ENCODE measurements around the gene ZDHHC11B. TPM values are rescaled to one million over a fixed set of nuclear protein-coding genes. Genes with fewer than 3 reads are reported as not detected.
A peak's percentile ranks its signal among the peaks of the same experiment; 100 is the strongest.
"Not testable (repeated sequence)": the region's sequence is repeated elsewhere in the genome, so short reads cannot be mapped to it uniquely, and the experiment has no call there.

ZDHHC11B gene, protein sequence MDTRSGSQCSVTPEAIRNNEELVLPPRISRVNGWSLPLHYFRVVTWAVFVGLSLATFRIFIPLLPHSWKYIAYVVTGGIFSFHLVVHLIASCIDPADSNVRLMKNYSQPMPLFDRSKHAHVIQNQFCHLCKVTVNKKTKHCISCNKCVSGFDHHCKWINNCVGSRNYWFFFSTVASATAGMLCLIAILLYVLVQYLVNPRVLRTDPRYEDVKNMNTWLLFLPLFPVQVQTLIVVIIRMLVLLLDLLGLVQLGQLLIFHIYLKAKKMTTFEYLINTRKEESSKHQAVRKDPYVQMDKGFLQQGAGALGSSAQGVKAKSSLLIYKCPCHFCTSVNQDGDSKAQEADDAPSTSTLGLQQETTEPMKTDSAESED
- total RNA-seq: 13.4 TPM
- long read RNA-seq, partial matches to known transcripts: 1 of 10 reads
- long read RNA-seq, other reads (novel, unspliced or antisense): 8 of 10 reads

DNA sequence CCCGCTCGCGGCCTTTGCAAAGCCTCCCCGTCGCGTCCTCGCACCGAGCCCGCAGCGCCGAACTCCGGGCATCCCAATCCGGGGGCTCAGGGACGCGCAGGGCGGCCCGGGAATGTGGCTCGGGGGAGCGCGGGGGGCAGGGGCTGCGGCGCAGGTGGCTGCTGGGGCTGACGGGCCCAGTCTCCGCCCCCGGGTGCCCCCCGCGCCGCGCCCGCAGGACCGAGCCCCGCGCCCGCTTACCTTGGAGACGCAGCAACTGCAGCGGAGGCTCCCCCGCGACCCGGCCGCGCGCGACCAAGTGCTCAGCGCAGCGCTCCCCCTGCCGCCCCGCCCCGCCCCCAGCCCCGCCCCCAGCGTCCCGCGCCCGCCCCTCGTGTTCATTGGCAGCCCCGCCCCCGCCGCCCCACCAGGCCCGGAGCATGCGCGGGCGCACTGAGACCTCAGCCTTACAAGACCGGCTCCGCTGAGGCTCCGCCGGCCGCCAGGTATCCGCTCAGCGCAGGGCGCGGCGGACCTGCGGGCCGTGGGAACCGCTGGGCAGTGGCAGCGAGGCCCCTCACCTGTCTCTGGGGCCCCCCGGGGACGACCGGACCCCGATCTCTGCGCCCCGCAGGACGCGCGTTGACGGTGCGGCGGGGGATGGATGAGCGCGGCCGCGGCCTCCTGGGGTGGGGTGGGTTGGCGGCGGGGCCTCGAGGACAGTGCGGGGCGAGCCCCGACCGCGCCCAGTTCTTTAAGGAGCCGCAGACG lies at the start of gene ZDHHC11B:
TSS of gene ZDHHC11B (minus strand) at position 302 of the 750 bp plus-strand sequence. CDS start 17,810 bp downstream, outside the sequence.
- H3K27ac ChIP-seq (replicated peaks): peak within 1 kb of the TSS; percentile 86
- peak; percentile 89 for DNase-seq
- H3K9me3 ChIP-seq (replicated peaks); H3K36me3 ChIP-seq; intact Hi-C loops (cut with micrococcal nuclease); H3K27me3 ChIP-seq (ENCODE audit: low read depth): not testable (repeated sequence)
- H3K4me3 ChIP-seq: peak within 1 kb of the TSS; percentile 83
- peaks cover 18% of the 10 kb centered on the region for H3K4me1 ChIP-seq

DNA sequence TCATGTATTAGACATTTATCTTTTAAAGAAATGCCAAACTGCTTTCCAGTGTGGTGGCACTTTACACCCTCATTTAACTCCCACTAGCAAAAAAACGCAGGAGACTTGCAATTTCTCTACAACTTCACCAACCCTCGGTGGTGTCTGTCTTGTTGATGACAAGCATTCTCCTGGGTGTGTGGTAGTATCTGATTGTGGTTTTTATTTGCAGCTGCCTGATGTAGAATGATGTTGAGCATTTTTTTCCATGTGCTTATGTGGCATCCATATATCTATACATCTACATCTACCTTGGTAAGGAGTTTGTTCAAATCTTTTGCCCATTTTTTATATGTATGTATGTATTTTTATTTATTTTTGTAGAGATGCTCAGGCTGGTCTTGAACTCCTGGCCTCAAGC lies 49.5 kb upstream of the ZDHHC11B start:
- H3K9me3 ChIP-seq (replicated peaks); H3K27ac ChIP-seq (replicated peaks); H3K27me3 ChIP-seq (ENCODE audit: low read depth); H3K4me3 ChIP-seq; H3K4me1 ChIP-seq; H3K36me3 ChIP-seq; DNase-seq; intact Hi-C loops (cut with micrococcal nuclease): not testable (repeated sequence)

DNA sequence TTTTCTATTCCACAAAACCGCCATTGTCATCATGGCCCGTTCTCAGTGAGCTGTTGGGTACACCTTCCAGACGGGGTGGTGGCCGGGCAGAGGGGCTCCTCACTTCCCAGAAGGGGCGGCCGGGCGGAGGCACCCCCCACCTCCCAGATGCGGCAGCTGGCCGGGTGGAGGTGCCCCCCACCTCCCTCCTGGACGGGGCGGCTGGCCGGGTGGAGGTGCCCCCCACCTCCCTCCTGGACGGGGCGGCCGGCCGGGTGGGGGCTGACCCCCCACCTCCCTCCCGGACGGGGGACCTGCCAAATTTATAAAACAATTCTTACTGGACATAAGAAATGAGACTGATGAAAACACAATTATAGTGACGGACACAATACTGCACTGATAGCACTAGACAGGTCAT lies 43.7 kb upstream of the ZDHHC11B start:
- H3K27ac ChIP-seq (replicated peaks); H3K27me3 ChIP-seq (ENCODE audit: low read depth); DNase-seq; H3K4me3 ChIP-seq; intact Hi-C loops (cut with micrococcal nuclease); H3K9me3 ChIP-seq (replicated peaks); H3K36me3 ChIP-seq; H3K4me1 ChIP-seq: not testable (repeated sequence)

DNA sequence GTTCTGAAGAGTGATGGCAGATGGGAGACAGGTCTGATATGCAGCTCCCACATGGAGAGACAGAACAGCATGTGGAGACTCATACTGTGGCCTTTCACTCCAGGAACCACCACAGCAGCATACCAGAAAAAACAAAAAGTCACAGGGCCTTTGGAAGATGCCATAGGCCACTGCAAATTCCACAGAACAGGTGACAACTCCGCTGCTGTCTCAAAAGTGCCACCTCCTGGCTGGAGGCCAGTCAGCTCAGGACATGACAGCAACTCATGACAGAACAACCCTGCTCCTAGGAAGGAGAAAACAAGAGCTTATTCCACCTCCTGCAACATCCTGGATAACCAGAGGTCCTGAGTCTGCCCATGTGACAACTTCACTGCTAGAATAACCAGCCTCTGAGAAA lies 41.0 kb upstream of the ZDHHC11B start:
- H3K4me1 ChIP-seq; H3K27ac ChIP-seq (replicated peaks); DNase-seq; H3K36me3 ChIP-seq; intact Hi-C loops (cut with micrococcal nuclease); H3K9me3 ChIP-seq (replicated peaks); H3K27me3 ChIP-seq (ENCODE audit: low read depth); H3K4me3 ChIP-seq: not testable (repeated sequence)

DNA sequence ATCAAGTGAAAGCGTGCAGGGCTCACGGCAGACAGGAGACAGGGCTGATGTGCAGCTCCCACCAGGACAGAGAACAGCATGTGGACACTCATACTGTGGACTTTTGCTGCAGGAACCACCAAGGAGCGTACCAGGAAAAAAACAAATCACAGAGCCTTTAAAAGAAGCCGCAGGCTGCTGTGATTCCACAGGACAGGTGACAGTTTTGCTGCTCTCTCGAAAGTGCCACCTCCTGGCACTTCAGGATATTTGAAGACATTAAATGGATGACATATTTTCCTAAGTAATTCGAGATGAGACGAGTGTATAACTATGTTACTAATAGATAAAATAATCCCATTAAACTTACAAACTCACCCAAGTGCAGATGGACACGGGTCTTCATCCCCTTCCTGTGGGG lies 37.0 kb upstream of the ZDHHC11B start:
- Histone ChIP-seq H3K27me3 (ENCODE audit: low read depth) (no peaks in the 10 kb centered on the region), H3K4me1 (no peaks in the 10 kb centered on the region), H3K4me3 (no peak overlapping the region), H3K36me3 (peaks cover 14% of the 10 kb centered on the region), H3K27ac (replicated peaks) (no peak overlapping the region), H3K9me3 (replicated peaks) (no peaks in the 10 kb centered on the region)
- TF ChIP-seq, protein P1, sequence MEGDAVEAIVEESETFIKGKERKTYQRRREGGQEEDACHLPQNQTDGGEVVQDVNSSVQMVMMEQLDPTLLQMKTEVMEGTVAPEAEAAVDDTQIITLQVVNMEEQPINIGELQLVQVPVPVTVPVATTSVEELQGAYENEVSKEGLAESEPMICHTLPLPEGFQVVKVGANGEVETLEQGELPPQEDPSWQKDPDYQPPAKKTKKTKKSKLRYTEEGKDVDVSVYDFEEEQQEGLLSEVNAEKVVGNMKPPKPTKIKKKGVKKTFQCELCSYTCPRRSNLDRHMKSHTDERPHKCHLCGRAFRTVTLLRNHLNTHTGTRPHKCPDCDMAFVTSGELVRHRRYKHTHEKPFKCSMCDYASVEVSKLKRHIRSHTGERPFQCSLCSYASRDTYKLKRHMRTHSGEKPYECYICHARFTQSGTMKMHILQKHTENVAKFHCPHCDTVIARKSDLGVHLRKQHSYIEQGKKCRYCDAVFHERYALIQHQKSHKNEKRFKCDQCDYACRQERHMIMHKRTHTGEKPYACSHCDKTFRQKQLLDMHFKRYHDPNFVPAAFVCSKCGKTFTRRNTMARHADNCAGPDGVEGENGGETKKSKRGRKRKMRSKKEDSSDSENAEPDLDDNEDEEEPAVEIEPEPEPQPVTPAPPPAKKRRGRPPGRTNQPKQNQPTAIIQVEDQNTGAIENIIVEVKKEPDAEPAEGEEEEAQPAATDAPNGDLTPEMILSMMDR (IDR thresholded peaks at IDR 0.05; ENCODE audit: borderline replicate concordance): peak; percentile 10
- no peak for DNase-seq
- intact Hi-C loops (cut with micrococcal nuclease): no loop called here

DNA sequence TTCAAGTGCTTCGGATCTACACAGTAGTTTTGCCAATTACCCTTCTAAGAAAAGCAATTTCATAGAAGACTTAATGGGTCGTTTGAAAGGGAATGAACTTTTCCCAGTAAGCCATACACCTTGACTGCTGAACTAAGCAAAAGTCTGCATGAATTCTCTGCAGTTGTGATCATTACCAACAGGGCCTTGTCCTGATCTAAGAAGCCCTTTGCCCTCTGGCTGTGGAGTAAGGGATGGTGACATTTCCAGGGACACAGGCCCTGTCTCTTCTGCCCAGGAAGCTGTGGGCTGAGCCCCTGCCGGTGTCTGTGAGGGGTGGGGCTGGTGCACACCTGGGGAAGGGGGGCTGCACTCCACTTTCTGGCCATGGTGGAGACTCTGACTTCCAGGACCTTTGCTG lies 35.7 kb upstream of the ZDHHC11B start:
- Histone ChIP-seq H3K9me3 (replicated peaks) (peaks cover 7% of the 10 kb centered on the region), H3K4me1 (no peaks in the 10 kb centered on the region), H3K27me3 (ENCODE audit: low read depth) (no peaks in the 10 kb centered on the region), H3K36me3 (peaks cover 14% of the 10 kb centered on the region), H3K27ac (replicated peaks) (no peak overlapping the region), H3K4me3 (no peak overlapping the region)
- no peak for DNase-seq
- intact Hi-C loops (cut with micrococcal nuclease): no loop called here
- TF ChIP-seq, protein P1 (IDR thresholded peaks at IDR 0.05; ENCODE audit: borderline replicate concordance): no peak

DNA sequence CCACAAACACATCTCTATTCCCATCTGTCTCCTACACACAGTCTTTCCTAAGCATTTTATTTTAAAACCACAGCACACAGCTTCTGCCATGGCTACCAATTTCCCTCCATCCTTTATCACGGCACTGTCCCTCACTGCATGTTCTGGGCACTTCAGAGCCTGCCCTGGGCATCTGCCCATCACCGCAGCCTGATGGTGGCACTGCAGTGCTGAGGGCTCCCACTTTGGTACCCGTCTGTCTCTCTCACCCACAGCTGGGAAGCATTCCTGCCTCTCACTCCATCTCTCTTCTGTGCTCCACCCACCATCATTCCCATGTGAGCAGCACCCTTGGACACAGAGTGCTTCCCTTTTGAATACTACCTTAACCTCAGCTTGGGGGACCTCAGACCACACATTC lies 34.5 kb upstream of the ZDHHC11B start:
- peaks cover 14% of the 10 kb centered on the region for H3K36me3 ChIP-seq
- intact Hi-C loops (cut with micrococcal nuclease): no loop called here
- no peaks in the 10 kb centered on the region for H3K27me3 ChIP-seq (ENCODE audit: low read depth)
- no peak overlapping the region for H3K27ac ChIP-seq (replicated peaks)
- H3K4me1 ChIP-seq: no peaks in the 10 kb centered on the region
- TF ChIP-seq, protein P1 (IDR thresholded peaks at IDR 0.05; ENCODE audit: borderline replicate concordance): no peak
- DNase-seq: no peak
- peaks cover 9% of the 10 kb centered on the region for H3K9me3 ChIP-seq (replicated peaks)
- no peak overlapping the region for H3K4me3 ChIP-seq
